GM12801 (cell line): ENCODE data around the gene SLC23A1.

Source experiments
- CTCF ChIP-seq: IDR thresholded peaks from one replicate; pipeline ENCODE4 v1.5.1; 2011; ENCODE audit warnings: control low read depth; ENCODE audit not compliant: insufficient read length; ENCODE audit errors: extremely low read depth

SLC23A1 gene

GRCh38 chr5:139371482-139372435 is 11.3 kb downstream of the SLC23A1 start:
- no peak for TF ChIP-seq CTCF

GRCh38 chr5:139369181-139369580 is 13.9 kb downstream of the SLC23A1 start:
- no peak for TF ChIP-seq CTCF

- no peak for TF ChIP-seq CTCF
Observed at GRCh38 chr5:139368613-139369012, 14.5 kb downstream of the SLC23A1 start.

GRCh38 chr5:139364466-139364865 is 18.6 kb downstream of the SLC23A1 start:
- TF ChIP-seq CTCF = no peak

- no peak for TF ChIP-seq CTCF
Observed at GRCh38 chr5:139363937-139364336, 19.2 kb downstream of the SLC23A1 start.

- no peak for TF ChIP-seq CTCF
Observed at GRCh38 chr5:139361835-139362429, 21.2 kb downstream of the SLC23A1 start.

- TF ChIP-seq CTCF = no peak
Observed at GRCh38 chr5:139360384-139360783, 22.7 kb downstream of the SLC23A1 start.
